Lower leg skin (tissue), 4 donors: Measurements from ENCODE around the gene SHTN1. TPM values are rescaled to one million over a fixed set of nuclear protein-coding genes. Genes with fewer than 3 reads are reported as not detected.
A peak's percentile ranks its signal among the peaks of the same experiment; 100 is the strongest.

Source experiments
- DNase-seq, 2 donors: peaks; one replicate each; pipeline ENCODE4 v3.0.0-alpha.2; 2019; ENCODE audit warnings: low spot score in 2 of 2
- H3K4me3 ChIP-seq: fragments of 200-600 bp; sonication (generic); 2 replicates; pipeline ENCODE4 v1.5.1; 2017; ENCODE audit warnings: mild to moderate bottlenecking, low read depth; ENCODE audit not compliant: poor library complexity, severe bottlenecking
- POLR2A ChIP-seq, 2 donors: fragments of 450-650 bp; IDR thresholded peaks; one replicate each; pipeline ENCODE4 v1.6.1; 2016 to 2017; ENCODE audit warnings: antibody characterized with exemption in 2 of 2, mild to moderate bottlenecking in 1 of 2, moderate library complexity in 1 of 2
- WGBS, 2 donors: methylation state at CpG; one replicate each; pipeline ENCODE4 v1.1.5; 2018; 5-methylcytosine and 5-hydroxymethylcytosine counted together
- intact Hi-C: fragments of 100-400 bp; cut with DNase I; formaldehyde crosslinking; loops from one replicate; pipeline ENCODE4 v1.15.0; 2023; ENCODE audit warnings: low total_unique reads
- total RNA-seq, 4 donors: library from RNA; depleted of rRNA; stranded (reverse); fragments of >200 nt; gene quantifications; one replicate each; pipeline ENCODE4 v1.1.0, GENCODE V29; 2016
- TF ChIP-seq, protein P1 (sequence below), 3 donors: fragments of 450-650 bp; IDR thresholded peaks; one replicate each; pipeline ENCODE4 v1.5.1; 2016; ENCODE audit warnings: antibody characterized with exemption in 3 of 3, mild to moderate bottlenecking in 3 of 3, moderate library complexity in 2 of 3

The SHTN1 gene, protein sequence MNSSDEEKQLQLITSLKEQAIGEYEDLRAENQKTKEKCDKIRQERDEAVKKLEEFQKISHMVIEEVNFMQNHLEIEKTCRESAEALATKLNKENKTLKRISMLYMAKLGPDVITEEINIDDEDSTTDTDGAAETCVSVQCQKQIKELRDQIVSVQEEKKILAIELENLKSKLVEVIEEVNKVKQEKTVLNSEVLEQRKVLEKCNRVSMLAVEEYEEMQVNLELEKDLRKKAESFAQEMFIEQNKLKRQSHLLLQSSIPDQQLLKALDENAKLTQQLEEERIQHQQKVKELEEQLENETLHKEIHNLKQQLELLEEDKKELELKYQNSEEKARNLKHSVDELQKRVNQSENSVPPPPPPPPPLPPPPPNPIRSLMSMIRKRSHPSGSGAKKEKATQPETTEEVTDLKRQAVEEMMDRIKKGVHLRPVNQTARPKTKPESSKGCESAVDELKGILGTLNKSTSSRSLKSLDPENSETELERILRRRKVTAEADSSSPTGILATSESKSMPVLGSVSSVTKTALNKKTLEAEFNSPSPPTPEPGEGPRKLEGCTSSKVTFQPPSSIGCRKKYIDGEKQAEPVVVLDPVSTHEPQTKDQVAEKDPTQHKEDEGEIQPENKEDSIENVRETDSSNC
- 10 to 100 TPM; 13.7 to 23.1 (median 16.8) TPM for total RNA-seq

DNA sequence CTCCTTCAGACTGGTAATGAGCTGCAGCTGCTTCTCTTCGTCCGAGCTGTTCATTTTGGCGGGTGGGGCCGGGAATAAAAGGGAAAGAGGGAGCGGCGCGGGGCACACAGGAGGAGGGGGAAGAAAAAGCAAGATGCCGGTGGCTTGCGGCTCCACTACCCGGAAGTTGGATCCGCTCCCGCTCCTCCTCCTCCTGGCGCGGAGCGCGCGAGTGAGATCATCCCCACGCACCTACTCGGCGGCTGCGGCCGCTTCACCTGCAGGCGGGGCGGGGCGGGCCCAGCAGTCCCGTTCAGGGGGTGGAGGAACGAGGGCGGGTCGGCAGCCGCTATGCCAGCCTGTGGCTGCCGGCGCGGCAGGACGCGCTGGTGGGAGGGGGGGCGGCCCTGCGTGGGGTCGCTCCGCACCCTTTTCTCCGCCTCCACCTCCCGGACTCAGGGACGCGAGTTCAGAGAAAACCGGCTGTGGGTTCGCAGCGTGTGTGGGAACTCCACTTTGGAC is at the start of gene SHTN1:
SHTN1 (minus strand) TSS at position 162 of the 501 bp plus-strand sequence; CDS start at position 54, 108 bp downstream.
- TF ChIP-seq, protein P1, sequence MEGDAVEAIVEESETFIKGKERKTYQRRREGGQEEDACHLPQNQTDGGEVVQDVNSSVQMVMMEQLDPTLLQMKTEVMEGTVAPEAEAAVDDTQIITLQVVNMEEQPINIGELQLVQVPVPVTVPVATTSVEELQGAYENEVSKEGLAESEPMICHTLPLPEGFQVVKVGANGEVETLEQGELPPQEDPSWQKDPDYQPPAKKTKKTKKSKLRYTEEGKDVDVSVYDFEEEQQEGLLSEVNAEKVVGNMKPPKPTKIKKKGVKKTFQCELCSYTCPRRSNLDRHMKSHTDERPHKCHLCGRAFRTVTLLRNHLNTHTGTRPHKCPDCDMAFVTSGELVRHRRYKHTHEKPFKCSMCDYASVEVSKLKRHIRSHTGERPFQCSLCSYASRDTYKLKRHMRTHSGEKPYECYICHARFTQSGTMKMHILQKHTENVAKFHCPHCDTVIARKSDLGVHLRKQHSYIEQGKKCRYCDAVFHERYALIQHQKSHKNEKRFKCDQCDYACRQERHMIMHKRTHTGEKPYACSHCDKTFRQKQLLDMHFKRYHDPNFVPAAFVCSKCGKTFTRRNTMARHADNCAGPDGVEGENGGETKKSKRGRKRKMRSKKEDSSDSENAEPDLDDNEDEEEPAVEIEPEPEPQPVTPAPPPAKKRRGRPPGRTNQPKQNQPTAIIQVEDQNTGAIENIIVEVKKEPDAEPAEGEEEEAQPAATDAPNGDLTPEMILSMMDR (IDR thresholded peaks at IDR 0.05) = no peak
- TF ChIP-seq POLR2A (IDR thresholded peaks at IDR 0.05) = no peak
- 0 to 1% methylated on average over 29 to 45 of the region's 46 CpGs for WGBS, 2 donors
- peak within 1 kb of the TSS; percentile 89 for H3K4me3 ChIP-seq
- DNase-seq = peak; percentile 78 to 94
- intact Hi-C loops = no loop called here

DNA sequence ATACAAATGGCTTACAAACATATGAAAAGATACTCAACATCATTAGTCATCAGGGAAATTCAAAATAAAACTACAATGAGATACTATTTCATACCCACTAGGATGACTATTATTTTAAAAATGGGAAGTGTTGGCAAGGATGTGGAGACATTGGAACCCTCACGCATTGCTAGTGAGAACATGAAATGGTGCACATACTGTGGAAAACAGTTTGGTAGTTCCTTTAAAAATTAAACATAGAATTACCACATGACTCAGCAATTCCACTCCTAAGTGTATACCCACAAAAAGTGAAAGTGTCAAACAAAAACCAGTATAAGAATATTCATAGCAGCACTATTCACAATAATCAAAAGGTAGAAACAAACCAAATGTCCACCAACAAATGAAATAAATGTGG is 48.5 kb upstream of the SHTN1 start:
- no peak overlapping the region for H3K4me3 ChIP-seq
- no peak for DNase-seq
- intact Hi-C loops = no loop called here
- WGBS, 2 donors = 63 to 76% methylated on average over 1 of the region's 1 CpG
- TF ChIP-seq, protein P1 (IDR thresholded peaks at IDR 0.05) = no peak
- no peak for TF ChIP-seq POLR2A (IDR thresholded peaks at IDR 0.05)

DNA sequence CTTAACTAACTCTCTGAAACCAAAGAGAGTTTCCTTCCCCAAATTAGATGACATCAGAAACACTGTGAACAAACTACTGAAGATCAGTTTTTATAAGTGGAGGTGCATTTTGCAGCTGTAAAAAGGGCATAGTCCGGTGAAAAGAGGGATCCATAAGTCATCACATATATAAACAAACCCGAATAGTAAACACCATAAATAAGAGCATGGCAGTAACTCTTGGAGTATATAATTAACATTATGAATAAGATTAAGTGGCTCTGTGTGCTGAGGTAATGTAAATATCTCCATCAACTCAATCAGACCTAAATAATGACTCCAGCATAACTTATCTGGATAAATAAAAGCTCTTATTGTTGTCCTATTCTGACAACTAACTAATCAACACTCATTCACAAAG is 43.0 kb upstream of the SHTN1 start:
- 73 to 87% methylated on average over 2 of the region's 2 CpGs for WGBS, 2 donors
- DNase-seq = no peak
- no peak overlapping the region for H3K4me3 ChIP-seq
- intact Hi-C loops = no loop called here
- TF ChIP-seq POLR2A (IDR thresholded peaks at IDR 0.05) = no peak
- TF ChIP-seq, protein P1 (IDR thresholded peaks at IDR 0.05) = no peak

DNA sequence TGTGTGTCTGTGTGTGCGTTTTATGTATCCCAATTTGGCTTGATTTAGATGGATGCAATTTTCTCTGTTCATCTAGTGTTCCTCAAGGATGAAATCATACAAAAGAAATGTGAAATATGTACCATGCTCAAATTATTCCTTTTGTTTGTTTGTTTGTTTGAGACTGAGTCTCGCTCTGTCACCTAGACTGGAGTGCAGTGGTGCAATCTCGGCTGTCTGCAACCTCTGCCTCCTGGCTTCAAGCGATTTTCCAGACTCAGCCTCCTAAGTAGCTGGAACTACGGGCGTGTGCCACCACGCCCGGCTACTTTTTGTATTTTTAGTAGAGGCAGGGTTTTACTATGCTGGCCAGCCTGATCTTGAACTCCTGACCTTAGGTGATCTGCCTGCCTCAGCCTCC is 11.3 kb upstream of the SHTN1 start:
- no peak overlapping the region for H3K4me3 ChIP-seq
- 92 to 93% methylated on average over 8 of the region's 8 CpGs for WGBS, 2 donors
- no peak for DNase-seq
- TF ChIP-seq, protein P1 (IDR thresholded peaks at IDR 0.05) = no peak
- TF ChIP-seq POLR2A (IDR thresholded peaks at IDR 0.05) = no peak
- intact Hi-C loops = no loop called here

DNA sequence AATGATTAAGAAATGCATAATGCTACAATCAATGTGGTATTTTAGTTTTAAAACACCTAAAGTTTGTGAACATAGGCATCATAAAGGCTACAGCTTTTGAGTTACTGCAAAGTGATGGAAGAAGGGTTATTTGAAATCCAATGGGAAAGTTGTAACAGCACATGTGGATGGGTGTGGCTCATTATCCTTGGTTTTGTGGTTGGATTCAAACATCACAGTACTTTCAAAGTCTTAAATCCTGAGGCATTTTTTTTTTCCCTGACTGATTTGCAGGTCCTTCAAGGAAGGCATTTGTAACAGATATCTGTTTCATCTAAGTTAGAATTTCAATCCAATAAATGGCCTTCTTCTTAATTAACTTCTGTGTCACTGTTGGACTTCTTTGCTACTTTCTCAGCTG is 9.8 kb upstream of the SHTN1 start:
- intact Hi-C loops = no loop called here
- H3K4me3 ChIP-seq = no peak overlapping the region
- TF ChIP-seq, protein P1 (IDR thresholded peaks at IDR 0.05) = no peak
- DNase-seq = no peak
